Stimulated activated CD4-positive, alpha-beta T cell treated with anti-CD3 and anti-CD28 coated beads, Interleukin-2, amount 100 ng/mL, for 48 hours (primary cell): ENCODE results near the gene MLXIPL.
"Not testable (repeated sequence)": the region's sequence is repeated elsewhere in the genome, so short reads cannot be mapped to it uniquely, and the experiment has no call there.

ENCODE experiments used
- DNase-seq, 2 donors: peaks; one replicate each; pipeline ENCODE4 v3.0.0-alpha.2; 2020

The MLXIPL gene

GRCh38 chr7:73577627-73578341, 46.5 kb downstream of the MLXIPL start:
- no peak for DNase-seq

DNA sequence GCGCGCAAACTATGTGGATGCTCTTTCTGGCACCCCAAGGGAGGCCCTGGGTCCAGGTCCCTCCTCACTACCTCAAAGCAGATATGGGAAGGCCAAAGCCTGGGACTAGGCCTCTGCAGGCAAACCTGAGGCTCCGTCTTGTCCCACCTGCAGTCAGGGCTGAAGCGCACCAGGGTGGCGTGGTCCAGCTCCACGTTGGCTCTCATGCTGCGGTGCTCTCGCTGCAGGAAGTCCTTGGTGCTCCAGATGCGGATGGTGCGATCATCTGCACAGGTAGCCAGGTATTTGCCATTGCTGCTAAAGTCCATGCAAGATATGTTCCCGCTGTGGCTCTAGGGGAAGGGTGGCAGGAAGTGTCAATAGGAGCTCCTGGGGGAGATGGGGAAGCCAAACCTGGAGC, 50.5 kb downstream of the MLXIPL start:
- no peak for DNase-seq

- DNase-seq: no peak
These were observed 51.0 kb downstream of the MLXIPL start for GRCh38 chr7:73573276-73573675.

GRCh38 chr7:73572767-73573186, 51.5 kb downstream of the MLXIPL start:
- DNase-seq: no peak

GRCh38 chr7:73570977-73571376, 53.3 kb downstream of the MLXIPL start:
- no peak for DNase-seq

GRCh38 chr7:73570521-73570920, 53.8 kb downstream of the MLXIPL start:
- DNase-seq: no peak

DNA sequence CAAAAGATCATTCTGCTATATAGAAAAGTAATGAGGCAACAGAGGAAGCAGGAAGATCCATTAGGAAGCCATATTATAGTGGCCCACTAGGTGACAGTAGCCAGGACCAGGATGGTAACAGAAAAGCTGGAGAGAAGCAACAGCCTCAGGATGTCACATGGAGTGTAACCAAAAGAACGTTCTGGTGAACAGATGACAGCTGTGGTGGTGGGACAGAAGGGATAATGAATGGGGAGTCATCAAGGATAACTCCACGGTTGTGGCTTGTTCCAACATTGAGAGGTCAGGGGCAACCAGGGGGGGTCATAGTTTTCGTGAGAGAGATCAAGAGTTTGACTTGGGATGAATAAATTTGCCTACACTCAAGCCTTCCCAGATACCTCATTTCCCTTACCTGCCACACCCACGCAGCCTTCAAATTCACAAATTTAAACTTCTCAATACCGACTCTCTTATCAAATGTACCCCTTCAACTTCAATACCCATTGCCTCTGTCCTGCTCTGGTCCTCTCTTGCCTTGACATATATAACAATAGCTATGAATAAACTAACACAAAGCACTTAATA, 55.2 kb downstream of the MLXIPL start:
- no peak for DNase-seq

DNA sequence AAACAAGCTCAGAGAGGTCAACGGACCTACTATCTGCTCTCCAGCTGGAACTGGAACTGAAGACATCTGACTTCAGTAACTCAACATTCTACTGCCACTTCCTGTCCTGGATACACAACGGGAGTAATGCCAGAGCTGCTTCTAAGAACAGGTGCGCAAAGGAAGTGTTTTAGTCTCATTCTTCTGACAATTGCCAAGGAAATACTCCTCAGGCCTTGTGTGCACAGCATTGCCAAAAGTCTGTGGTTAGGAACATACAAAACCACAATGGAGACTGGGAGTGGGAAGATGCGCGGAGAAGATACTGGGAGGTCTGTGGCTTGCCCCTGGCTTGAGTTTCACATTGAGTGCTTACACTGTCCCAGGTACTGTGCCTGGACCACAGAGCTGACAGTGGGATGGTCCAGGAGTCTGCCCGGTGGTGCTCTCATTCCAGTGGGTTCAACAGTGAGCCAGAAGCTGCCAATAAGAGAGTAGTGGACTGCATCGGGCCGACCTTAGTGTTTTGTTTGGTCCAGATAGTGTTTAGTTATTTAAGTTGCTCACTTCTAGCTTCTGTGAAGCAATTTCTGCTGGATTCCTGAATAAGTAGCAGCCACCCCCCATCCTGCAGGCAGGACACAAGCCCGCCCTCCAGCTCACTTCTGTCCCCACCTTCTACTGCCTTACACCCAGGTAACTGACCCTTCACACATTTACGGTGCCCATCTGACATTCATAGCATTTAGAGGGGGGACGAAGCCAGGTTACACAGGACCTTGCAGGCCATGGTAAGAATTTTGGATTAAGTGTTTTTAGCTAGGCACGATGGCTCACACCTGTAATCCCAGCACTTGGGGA, 56.3 kb downstream of the MLXIPL start:
- DNase-seq: no peak

GRCh38 chr7:73567140-73567539, 57.2 kb downstream of the MLXIPL start:
- no peak for DNase-seq

- not testable (repeated sequence) for DNase-seq
These were observed 57.9 kb downstream of the MLXIPL start for GRCh38 chr7:73566431-73566830.

GRCh38 chr7:73565675-73566340, 58.5 kb downstream of the MLXIPL start:
- DNase-seq: no peak

DNA sequence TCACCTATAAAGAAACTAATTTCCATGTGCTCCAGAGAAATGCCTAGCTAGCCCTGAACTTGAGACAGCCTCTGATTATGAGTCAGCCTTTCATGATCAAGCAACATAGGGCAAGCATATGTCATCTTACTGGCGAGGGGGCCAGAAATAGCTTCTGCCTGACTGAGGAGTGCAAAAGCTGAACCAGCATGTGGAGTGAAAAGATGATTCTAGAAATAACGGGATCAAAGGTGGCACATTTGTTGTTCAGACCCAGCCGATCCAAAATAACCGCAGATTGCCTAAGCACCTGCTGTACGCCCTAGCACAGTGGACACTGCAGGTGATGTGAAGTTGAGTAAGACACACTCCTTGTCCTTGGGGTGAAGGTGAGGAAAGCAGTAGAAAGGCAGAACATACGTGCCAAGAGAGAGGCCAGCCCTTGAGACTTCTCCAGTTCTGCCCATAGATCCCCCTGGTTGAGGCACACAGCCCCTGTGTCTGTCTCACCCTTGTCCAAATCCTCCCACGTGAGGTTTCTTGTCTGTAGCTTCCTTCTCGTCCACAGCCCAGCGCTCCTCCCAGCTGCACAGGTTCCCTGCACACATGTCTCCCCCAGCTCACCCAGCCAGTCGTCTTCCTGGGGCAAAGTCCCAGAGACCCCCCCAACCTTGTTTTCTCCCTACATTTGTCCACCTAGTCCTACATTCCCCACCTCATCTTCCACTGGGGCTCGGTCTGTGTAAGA, 64.0 kb downstream of the MLXIPL start:
- no peak for DNase-seq

- DNase-seq: peak; percentile 71 to 75
These were observed 66.7 kb downstream of the MLXIPL start, which contains the start of gene BCL7B for GRCh38 chr7:73557397-73558257. Gene BCL7B (minus strand): TSS chr7:73557690. CDS start chr7:73557578, 112 bp downstream.

DNA sequence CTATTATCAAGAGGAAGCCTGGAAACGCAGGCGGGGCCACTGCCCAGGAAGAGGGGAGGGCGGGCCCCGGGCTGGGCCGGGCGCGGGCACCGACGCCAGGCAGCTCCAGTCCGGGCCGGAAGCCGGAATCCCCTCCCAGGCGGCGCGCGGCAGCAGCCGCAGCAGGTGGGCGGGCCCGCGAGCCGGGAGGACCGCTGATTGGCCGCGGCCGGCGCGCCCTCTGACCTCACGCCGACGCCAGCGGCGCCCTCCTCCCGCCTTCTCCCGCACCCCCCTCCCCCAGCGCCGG, 67.3 kb downstream of the MLXIPL start:
- DNase-seq: peak; percentile 85 to 89

- no peak for DNase-seq
These were observed 67.9 kb downstream of the MLXIPL start for GRCh38 chr7:73556208-73557107.

DNA sequence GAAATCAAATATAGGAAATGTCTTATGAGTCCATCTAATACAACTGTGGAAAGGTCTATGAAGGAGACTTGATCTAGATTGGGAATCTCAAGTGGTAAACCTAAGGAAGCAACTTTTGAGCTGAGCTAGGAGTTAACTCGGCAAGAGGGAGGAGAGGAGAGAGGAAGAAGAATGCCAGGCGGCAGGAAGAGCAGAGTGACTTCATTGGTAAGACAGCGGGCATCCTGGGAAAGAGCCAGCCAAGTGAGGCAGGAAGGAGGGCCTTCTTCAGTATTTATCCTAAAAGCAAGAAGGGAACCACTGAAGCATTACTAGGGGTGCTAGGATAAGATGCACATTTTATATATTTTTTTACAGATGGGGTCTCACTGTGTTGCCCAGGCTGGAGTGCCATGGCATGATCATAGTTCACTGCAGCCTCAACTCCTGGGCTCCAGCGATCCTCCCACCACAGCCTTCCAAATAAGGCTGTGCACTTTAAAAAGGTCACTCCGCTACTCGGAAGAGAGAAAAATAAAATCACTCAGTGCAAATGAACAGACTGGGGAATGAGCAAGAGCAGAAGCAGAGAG, 68.8 kb downstream of the MLXIPL start:
- DNase-seq: no peak

GRCh38 chr7:73550093-73550492, 74.2 kb downstream of the MLXIPL start:
- DNase-seq: not testable (repeated sequence)

DNA sequence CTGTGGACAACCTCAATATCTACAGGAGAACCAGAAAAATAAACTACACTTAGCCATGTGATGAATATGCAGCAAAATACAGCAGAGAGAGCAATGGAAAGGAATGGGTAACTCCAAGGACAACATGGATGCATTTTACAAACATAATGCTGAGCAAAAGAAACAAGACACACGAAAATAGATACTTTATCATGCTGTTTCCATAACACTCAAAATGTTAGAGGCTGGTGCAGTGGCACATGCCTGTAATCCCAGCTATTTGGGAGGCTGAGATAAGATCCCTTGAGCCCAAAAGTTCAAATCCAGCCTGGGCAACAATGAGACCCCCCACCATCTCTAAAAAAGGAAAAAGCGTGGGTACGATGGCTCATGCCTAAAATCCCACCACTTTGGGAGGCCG, 75.1 kb downstream of the MLXIPL start:
- no peak for DNase-seq

GRCh38 chr7:73547841-73548240, 76.5 kb downstream of the MLXIPL start:
- no peak for DNase-seq

DNA sequence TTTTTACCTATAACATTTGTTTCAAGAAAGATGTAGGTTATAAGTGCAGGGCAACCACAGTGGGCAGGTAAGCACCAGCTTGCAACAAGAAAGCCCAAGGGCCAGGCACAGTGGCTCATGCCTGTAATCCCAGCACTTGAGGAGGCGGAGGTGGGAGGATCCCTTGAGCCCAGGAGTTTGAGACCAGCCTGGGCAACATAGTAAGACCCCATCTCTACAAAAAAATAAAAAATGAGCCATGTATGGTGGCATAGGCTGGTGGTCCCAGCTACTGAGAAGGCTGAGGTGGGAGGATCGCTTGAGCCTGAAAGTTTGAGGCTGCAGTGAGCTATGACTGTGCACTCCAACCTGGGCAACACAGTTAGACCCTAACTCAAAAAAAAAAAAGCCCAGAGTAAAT, 79.6 kb downstream of the MLXIPL start:
- DNase-seq: no peak
